Measurements from ENCODE around the gene SH3BGRL2. TPM values are rescaled to one million over a fixed set of nuclear protein-coding genes. Genes with fewer than 3 reads are reported as not detected.
"Not testable (repeated sequence)": the region's sequence is repeated elsewhere in the genome, so short reads cannot be mapped to it uniquely, and the experiment has no call there.

Gene SH3BGRL2
- total RNA-seq, 3 donors from 2014 or later = 63.2 to 158 (median 127) TPM

DNA sequence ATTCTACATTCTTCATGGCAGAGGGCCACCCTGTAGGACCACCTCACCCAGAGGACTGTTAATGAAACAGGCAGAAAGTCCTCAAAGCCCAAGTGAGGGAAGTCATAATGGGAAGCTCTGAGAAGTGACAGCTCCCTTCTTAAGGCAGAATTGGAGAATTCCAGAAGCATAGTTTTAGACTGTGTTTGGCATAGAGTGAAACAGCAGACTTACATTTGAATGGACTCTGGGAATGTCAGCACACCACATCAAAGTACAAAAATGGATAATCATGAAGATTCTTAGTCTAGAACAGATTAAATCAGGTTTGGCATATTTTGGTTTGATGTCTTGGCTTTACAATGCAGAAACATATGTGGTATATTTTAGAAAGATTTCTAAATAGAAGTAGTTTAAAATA lies 17.9 kb downstream of the SH3BGRL2 start:
- TF ChIP-seq, protein P1, sequence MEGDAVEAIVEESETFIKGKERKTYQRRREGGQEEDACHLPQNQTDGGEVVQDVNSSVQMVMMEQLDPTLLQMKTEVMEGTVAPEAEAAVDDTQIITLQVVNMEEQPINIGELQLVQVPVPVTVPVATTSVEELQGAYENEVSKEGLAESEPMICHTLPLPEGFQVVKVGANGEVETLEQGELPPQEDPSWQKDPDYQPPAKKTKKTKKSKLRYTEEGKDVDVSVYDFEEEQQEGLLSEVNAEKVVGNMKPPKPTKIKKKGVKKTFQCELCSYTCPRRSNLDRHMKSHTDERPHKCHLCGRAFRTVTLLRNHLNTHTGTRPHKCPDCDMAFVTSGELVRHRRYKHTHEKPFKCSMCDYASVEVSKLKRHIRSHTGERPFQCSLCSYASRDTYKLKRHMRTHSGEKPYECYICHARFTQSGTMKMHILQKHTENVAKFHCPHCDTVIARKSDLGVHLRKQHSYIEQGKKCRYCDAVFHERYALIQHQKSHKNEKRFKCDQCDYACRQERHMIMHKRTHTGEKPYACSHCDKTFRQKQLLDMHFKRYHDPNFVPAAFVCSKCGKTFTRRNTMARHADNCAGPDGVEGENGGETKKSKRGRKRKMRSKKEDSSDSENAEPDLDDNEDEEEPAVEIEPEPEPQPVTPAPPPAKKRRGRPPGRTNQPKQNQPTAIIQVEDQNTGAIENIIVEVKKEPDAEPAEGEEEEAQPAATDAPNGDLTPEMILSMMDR (IDR thresholded peaks at IDR 0.05) = no peak
- no peak for DNase-seq
- Histone ChIP-seq H3K9me3 (no peaks in the 10 kb centered on the region), H3K4me3 (no peak overlapping the region), H3K36me3 (ENCODE audit: low read depth) (no peaks in the 10 kb centered on the region), H3K4me1 (ENCODE audit: low read depth) (peaks cover 17% of the 10 kb centered on the region)
- ATAC-seq = no peak
- intact Hi-C loops (cut with DNase I, micrococcal nuclease) = no loop called here

DNA sequence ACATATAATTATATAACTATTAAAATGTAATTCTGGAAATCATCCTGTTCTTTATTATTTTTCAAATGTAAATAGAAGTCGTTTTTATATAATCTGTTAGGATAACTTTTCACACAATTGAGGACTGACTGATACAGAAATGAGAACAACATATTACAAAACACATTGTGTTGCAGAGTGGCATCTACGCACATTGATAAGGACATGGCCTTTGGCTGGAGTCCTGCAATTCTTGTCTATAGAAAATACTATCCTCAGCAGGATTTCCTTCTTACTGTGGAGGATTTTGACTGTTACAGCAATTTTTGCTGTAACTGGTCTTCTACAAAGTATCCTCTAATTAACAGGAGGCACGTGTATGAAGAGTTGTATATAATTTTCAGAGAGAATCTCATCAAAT lies 19.8 kb downstream of the SH3BGRL2 start:
- ATAC-seq = no peak
- no peak for DNase-seq
- TF ChIP-seq, protein P1 (IDR thresholded peaks at IDR 0.05) = no peak
- Histone ChIP-seq H3K4me1 (ENCODE audit: low read depth) (peaks cover 17% of the 10 kb centered on the region), H3K36me3 (ENCODE audit: low read depth) (no peaks in the 10 kb centered on the region), H3K9me3 (no peaks in the 10 kb centered on the region), H3K4me3 (no peak overlapping the region)
- intact Hi-C loops (cut with DNase I, micrococcal nuclease) = no loop called here

DNA sequence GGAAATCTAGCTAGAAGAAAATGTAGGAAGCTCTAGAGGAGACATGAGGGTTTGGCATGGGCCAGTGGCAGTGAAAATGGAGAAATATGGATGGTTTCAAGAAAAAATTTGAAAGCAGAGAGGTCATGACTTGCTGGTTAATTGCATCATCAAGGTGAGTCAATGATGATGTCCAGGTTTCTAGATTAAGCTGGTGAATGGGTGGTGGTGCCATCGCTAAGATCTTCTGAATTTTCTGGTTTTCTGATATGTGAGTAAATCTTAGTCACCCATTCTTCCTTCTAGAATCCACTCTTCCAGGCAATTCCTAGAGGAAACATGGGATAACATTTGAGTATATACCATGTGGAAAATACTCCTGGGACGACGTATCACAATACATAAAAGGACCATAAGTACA lies 25.0 kb downstream of the SH3BGRL2 start:
- Histone ChIP-seq H3K36me3 (ENCODE audit: low read depth) (no peaks in the 10 kb centered on the region), H3K4me3 (no peak overlapping the region), H3K4me1 (ENCODE audit: low read depth) (peaks cover 5% of the 10 kb centered on the region), H3K9me3 (no peaks in the 10 kb centered on the region)
- DNase-seq (no peak), ATAC-seq (no peak)
- intact Hi-C loops (cut with DNase I, micrococcal nuclease) = no loop called here
- TF ChIP-seq, protein P1 (IDR thresholded peaks at IDR 0.05) = no peak

DNA sequence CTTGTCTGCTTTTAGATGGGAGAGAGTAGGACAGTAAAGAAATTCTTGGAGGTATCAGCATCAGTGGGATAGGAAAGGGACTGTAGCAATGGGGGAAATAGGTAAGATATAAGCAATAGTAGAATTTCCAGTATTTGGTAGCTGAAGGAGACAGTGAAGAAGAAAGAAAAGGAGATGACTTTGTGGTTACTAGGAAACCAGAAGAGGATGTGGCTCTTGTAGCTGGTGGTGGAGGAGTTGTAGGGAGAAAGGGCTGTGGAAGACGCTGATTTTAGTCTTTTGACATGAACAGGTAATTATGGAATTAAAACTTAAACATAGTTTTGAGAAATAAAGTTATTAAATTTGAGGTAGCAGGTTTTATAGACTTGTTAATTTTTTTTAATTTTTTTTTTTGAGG lies 26.1 kb downstream of the SH3BGRL2 start:
- Histone ChIP-seq H3K4me1 (ENCODE audit: low read depth) (peaks cover 5% of the 10 kb centered on the region), H3K9me3 (no peaks in the 10 kb centered on the region), H3K4me3 (no peak overlapping the region), H3K36me3 (ENCODE audit: low read depth) (no peaks in the 10 kb centered on the region)
- intact Hi-C loops (cut with DNase I, micrococcal nuclease) = no loop called here
- ATAC-seq (no peak), DNase-seq (no peak)
- TF ChIP-seq, protein P1 (IDR thresholded peaks at IDR 0.05) = no peak

DNA sequence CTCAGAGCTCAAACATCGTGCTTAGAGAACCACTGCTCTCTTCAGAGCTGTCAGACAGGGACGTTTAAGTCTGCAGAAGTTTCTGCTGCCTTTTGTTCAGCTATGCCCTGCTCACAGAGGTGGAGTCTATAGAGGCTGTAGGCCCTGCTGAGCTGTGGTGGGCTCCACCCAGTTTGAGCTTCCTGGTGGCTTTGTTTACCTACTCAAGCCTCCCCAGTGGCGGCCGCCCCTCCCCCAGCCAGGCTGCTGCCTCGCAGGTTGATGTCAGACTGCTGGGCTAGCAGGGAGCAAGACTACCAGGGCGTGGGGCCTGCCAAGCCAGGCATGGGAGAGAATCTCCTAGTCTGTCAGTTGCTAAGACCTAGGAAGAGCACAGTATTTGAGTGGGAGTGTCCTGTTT lies 32.5 kb downstream of the SH3BGRL2 start:
- DNase-seq = peak; percentile 88 to 89 (median 88)
- intact Hi-C loops (cut with DNase I, micrococcal nuclease); H3K4me3 ChIP-seq; H3K36me3 ChIP-seq (ENCODE audit: low read depth); H3K9me3 ChIP-seq: not testable (repeated sequence)
- H3K4me1 ChIP-seq (ENCODE audit: low read depth) = peaks cover 11% of the 10 kb centered on the region
- ATAC-seq = peak; percentile 87

DNA sequence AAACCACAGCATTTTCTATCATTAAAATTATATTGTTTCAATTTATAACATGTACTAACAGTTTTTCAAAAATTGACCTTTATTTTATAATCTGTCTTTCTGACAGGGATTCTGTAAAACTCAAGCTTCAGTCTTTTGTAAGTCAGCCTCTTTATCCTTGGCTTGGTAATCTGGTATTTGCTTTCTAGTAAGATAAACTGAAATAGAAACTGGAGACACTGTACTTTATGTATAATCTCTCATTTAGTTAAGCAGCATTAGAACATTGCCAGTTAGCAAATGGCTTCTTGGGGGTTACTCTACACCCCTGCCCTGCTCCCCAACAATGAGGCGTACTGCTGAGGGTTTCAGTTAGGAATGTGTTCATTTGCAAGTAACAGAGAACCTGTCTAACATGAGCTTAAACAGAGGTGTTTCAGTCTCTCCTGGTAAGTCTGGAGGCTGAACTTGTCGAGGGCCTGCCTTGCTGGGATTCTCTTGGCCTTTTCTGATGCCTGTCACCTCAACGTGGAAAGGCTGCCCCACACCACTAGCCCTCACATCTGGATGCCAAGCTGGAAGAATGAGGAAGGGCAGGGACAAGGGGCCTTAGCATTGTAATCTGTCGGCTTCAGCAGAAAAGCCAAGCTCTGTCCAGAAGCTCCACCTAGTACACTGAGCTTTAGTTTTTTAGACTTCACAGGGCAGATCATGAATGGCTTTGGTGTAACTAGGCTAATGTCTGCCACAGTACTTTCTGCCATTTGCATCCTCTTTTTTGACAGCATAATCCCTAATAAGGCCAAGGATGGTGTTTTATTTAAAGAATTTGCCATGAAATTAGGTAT lies 34.8 kb downstream of the SH3BGRL2 start:
- H3K4me3 ChIP-seq = no peak overlapping the region
- DNase-seq = no peak
- TF ChIP-seq, protein P1 (IDR thresholded peaks at IDR 0.05) = no peak
- peaks cover 22% of the 10 kb centered on the region for H3K4me1 ChIP-seq (ENCODE audit: low read depth)
- ATAC-seq = no peak
- intact Hi-C loops (cut with DNase I, micrococcal nuclease) = no loop called here
- no peaks in the 10 kb centered on the region for H3K9me3 ChIP-seq
- no peaks in the 10 kb centered on the region for H3K36me3 ChIP-seq (ENCODE audit: low read depth)
